ENCODE results near the gene PDCD1. TPM values are rescaled to one million over a fixed set of nuclear protein-coding genes. Genes with fewer than 3 reads are reported as not detected.
"Not testable (repeated sequence)": the region's sequence is repeated elsewhere in the genome, so short reads cannot be mapped to it uniquely, and the experiment has no call there.

Gene PDCD1
- total RNA-seq, 2 donors from 2014 or later = 0.21 to 0.35 TPM

DNA sequence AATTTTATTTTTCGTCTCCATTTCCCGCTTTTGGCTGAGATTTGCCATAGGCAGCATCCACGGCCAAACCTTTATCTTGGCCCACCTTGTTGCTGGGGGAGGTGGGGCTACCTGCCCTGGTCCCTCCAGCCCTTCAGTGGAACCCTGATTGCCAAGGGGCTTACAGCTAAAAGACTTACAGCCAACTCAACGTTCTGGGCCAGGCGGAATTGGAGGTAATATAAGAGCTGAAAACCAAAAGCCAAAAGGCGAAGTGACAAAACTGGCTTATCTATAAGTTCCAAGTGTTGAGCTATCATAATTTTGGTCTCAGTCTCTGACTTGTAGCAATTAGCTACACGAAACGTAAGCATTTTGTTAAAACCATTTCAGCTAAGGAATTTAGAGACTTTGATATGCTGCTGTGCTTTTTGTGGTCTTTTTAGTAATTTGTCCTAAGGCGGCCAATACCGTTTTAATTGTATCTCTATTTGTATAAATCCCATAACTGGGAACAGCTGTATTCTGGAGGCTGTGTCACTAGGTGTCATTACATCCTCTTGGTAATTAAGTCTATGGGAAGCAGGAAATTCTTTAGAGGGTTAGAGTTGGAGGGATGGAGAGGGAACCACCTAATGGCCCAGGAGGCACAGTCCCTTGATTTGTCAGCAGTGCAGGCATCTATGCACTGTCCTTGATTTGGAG is 24.0 kb downstream of the PDCD1 start:
- H3K9ac ChIP-seq (ENCODE audit: low read depth in 2 of 2, low read length in 2 of 2) = no peak overlapping the region
- intact Hi-C loops (cut with DNase I) = no loop called here
- no peaks in the 10 kb centered on the region for H3K27me3 ChIP-seq
- no peaks in the 10 kb centered on the region for H3K36me3 ChIP-seq
- H3K4me3 ChIP-seq = no peak overlapping the region
- no peak overlapping the region for H3K27ac ChIP-seq
- TF ChIP-seq, protein P1, sequence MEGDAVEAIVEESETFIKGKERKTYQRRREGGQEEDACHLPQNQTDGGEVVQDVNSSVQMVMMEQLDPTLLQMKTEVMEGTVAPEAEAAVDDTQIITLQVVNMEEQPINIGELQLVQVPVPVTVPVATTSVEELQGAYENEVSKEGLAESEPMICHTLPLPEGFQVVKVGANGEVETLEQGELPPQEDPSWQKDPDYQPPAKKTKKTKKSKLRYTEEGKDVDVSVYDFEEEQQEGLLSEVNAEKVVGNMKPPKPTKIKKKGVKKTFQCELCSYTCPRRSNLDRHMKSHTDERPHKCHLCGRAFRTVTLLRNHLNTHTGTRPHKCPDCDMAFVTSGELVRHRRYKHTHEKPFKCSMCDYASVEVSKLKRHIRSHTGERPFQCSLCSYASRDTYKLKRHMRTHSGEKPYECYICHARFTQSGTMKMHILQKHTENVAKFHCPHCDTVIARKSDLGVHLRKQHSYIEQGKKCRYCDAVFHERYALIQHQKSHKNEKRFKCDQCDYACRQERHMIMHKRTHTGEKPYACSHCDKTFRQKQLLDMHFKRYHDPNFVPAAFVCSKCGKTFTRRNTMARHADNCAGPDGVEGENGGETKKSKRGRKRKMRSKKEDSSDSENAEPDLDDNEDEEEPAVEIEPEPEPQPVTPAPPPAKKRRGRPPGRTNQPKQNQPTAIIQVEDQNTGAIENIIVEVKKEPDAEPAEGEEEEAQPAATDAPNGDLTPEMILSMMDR (IDR thresholded peaks at IDR 0.05) = no peak
- H3K4me1 ChIP-seq = no peaks in the 10 kb centered on the region
- no peaks in the 10 kb centered on the region for H3K9me3 ChIP-seq
- DNase-seq = no peak

DNA sequence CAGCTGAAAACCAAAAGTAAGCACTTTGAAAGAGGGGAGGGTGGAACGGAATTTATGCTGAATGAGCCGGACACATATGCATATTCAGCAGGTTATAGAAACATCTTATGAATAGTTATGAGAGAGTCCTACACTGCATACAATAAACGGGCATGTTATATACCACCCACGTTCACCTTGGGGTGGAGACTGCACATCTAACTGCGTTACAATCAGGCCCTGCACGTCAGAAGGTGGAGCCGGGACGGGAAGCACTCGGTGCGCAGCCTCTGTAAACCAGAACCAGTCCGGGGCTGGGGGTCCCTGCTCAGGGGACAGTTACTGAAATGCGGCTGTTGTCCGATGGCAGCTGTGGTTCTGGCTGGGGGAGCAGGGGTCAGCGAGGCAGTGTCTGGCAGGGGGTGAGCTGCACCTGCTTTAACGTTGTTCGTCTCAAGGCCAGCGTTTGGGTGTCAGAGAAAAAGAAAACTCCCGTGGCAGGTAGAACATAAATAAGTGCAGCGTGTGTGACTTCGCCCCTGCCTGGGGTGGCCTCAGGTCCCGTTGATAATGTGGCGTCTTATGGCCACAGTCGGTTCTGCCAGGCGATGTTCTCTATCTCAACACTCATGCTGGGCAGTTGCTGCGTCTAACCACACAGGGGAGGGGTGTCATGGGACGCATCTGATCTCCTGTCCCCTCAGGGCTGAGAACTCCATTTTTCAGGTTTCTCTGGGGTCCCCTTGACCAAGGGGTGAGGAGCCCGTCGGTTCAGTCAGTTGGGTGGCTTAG is 24.8 kb downstream of the PDCD1 start:
- DNase-seq; H3K27me3 ChIP-seq; H3K27ac ChIP-seq; H3K4me1 ChIP-seq; H3K9me3 ChIP-seq; H3K36me3 ChIP-seq; H3K9ac ChIP-seq (ENCODE audit: low read depth in 2 of 2, low read length in 2 of 2); H3K4me3 ChIP-seq; intact Hi-C loops (cut with DNase I): not testable (repeated sequence)

DNA sequence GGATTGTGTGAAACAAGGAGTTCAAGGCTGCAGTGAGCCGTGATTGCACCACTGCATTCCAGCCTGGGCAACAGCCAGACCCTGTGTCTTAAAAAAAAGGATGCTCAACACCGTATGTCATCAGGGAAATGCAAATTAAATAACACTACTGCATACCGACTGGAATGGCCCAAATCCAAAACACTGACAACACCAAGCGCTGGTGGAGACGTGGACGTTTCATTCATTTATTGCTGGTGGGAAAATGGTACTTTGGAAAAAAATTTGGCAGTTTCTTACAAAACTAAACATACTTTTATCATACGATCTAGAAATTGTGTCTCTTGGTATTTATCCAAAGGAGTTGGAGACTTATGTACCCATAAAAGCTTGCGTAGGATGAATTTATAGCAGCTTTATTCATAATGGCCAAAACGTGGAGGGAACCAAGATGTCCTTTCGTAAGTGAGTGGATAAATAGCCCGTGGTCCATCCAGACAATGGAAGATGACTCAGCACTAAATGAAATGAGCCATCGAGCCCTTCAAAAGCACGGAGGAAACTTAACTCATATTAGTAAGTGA is 25.5 kb downstream of the PDCD1 start:
- Histone ChIP-seq H3K4me1 (no peaks in the 10 kb centered on the region), H3K27me3 (no peaks in the 10 kb centered on the region), H3K27ac (no peak overlapping the region), H3K9ac (ENCODE audit: low read depth in 2 of 2, low read length in 2 of 2) (no peak overlapping the region), H3K9me3 (no peaks in the 10 kb centered on the region), H3K4me3 (no peak overlapping the region), H3K36me3 (no peaks in the 10 kb centered on the region)
- intact Hi-C loops (cut with DNase I) = no loop called here
- TF ChIP-seq, protein P1 (IDR thresholded peaks at IDR 0.05) = no peak
- DNase-seq = no peak

DNA sequence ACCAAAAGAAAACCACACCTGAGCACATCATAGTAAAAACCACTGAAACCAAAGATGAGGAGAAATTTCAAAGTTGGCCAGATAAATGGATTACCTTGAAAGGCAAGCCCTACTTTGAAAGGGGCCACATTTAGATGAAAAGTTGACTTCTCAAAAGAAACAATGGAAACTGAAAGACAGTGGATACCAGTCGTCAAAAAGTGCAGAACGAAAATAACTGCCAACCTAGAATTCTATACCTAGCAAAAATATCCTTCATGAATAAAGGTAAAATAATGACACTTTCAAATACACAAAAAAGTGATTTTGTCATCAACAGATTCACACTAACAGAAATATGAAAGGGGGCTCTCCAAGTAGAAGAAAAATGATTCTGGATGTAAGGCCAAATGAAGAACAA is 31.3 kb downstream of the PDCD1 start:
- TF ChIP-seq, protein P1 (IDR thresholded peaks at IDR 0.05) = no peak
- H3K36me3 ChIP-seq = no peaks in the 10 kb centered on the region
- H3K9ac ChIP-seq (ENCODE audit: low read depth in 2 of 2, low read length in 2 of 2) = no peak overlapping the region
- DNase-seq = no peak
- no peak overlapping the region for H3K4me3 ChIP-seq
- H3K27me3 ChIP-seq = no peaks in the 10 kb centered on the region
- H3K4me1 ChIP-seq = no peaks in the 10 kb centered on the region
- no peaks in the 10 kb centered on the region for H3K9me3 ChIP-seq
- H3K27ac ChIP-seq = no peak overlapping the region
- intact Hi-C loops (cut with DNase I) = no loop called here

DNA sequence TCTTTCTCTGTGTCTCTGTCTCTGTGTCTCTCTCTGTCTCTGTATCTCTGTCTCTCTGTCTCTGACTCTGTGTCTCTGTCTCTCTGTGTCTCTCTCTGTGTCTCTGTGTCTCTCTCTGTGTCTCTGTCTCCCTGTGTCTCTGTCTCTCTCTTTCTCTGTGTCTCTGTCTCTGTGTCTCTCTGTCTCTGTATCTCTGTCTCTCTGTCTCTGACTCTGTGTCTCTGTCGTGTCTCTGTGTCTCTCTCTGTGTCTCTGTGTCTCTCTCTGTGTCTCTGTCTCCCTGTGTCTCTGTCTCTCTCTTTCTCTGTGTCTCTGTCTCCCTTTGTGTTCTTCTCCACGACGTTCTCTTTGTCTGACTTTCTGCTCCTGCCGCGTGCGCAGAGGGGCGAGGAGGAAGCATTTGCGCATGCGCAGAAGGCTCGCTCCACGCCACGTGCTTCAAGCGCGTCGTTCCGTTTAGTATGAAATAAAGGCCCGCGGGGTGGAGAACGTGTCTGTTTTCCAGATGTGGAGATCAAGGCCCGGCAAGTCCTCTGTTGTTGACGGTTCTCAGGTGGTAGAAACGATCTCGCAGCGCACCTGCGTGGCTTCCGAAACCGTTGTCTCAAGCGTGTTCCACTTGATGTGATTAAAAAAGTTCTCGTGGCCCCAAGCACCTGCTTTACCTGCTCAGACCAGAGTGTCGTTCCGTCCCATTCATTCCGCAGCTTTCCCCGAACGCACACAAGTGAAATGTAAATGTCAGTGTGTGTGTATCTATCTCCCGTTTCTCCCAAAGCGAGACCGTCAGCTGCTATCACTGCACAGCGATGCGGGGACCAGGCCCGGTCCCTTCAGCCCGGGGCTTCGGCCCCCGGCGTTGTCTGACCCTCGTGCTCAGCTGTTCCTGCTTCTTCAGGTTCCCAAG is 34.9 kb downstream of the PDCD1 start:
- H3K9ac ChIP-seq (ENCODE audit: low read depth in 2 of 2, low read length in 2 of 2); DNase-seq; H3K27me3 ChIP-seq; H3K4me3 ChIP-seq; H3K9me3 ChIP-seq; H3K4me1 ChIP-seq; intact Hi-C loops (cut with DNase I); H3K36me3 ChIP-seq; H3K27ac ChIP-seq: not testable (repeated sequence)

DNA sequence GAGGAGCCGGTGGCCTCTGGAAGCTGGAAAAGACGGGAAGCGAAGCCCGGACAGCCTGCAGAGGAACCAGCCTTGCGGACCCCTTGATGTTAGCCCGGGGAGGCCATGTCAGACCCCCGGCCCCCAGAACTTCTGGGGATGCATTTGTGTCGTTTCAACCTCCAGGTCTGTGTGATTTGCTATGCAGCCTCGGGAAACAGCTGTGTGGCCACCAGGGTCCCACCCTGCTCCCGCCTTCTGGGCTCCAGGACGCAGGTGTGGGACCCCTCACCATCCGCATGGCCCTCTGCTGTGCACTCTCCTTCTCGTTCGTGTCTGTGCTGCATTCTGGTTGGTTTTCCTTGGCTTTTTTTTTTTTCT is 36.5 kb downstream of the PDCD1 start:
- peaks cover 4% of the 10 kb centered on the region for H3K4me1 ChIP-seq
- no peaks in the 10 kb centered on the region for H3K36me3 ChIP-seq
- H3K27ac ChIP-seq = no peak overlapping the region
- H3K27me3 ChIP-seq = no peaks in the 10 kb centered on the region
- intact Hi-C loops (cut with DNase I) = no loop called here
- H3K9me3 ChIP-seq = no peaks in the 10 kb centered on the region
- H3K9ac ChIP-seq (ENCODE audit: low read depth in 2 of 2, low read length in 2 of 2) = no peak overlapping the region
- TF ChIP-seq, protein P1 (IDR thresholded peaks at IDR 0.05) = no peak
- H3K4me3 ChIP-seq = no peak overlapping the region
- DNase-seq = no peak
